K562 (cell line): ENCODE results near the gene PTRHD1.

Source experiments
- FOXJ3 ChIP-seq: sonication (generic); formaldehyde crosslinking; IDR thresholded peaks from 2 replicates; pipeline ENCODE4 v1.4.0; 2020; ENCODE audit warnings: mild to moderate bottlenecking, missing genetic modification reagents
- TAL1 ChIP-seq: fragments of 450-650 bp; IDR thresholded peaks from 2 replicates; pipeline ENCODE4 v1.6.1; 2016; ENCODE audit warnings: mild to moderate bottlenecking
- TF ChIP-seq, protein P1 (sequence below): sonication (generic); formaldehyde crosslinking; IDR thresholded peaks from 2 replicates; pipeline ENCODE4 v1.5.0; 2020; ENCODE audit warnings: missing genetic modification reagents

DNA sequence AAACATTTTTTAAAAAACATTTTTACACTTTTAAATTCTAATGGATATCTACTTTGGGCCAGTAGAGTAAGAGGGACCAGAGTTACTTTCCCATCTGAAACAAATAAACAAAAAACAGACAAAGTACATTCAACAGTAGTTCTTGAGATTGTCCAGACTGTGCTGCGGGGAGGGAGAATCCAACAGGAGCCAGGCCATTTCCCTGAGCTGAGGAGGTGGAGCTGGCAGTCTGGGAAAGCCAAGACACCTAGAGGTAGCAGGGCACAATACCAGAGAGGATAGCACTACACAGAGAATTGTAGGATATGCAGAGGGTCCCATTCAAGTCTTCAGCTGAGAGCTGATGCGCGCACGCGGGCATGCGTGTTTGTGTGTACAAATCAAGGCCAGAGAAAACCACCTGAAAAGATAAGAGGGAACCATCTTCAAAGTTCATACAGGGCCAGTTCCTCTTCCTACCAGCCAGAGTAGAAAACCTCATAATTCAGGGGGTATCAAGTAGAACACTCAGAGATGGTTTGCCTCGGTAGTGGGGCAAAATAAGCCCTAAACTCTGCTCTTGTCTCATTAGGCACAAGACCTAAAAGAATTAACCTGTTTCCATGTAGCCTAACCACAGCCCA is 44.0 kb downstream of the PTRHD1 start:
- TF ChIP-seq TAL1, result no peak
- TF ChIP-seq FOXJ3, result no peak
- TF ChIP-seq, protein P1, sequence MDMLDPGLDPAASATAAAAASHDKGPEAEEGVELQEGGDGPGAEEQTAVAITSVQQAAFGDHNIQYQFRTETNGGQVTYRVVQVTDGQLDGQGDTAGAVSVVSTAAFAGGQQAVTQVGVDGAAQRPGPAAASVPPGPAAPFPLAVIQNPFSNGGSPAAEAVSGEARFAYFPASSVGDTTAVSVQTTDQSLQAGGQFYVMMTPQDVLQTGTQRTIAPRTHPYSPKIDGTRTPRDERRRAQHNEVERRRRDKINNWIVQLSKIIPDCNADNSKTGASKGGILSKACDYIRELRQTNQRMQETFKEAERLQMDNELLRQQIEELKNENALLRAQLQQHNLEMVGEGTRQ (CRISPR knock-in tag), result no peak
